Measurements from ENCODE around the gene SRL.
"Not testable (repeated sequence)": the region's sequence is repeated elsewhere in the genome, so short reads cannot be mapped to it uniquely, and the experiment has no call there.

SRL gene

DNA sequence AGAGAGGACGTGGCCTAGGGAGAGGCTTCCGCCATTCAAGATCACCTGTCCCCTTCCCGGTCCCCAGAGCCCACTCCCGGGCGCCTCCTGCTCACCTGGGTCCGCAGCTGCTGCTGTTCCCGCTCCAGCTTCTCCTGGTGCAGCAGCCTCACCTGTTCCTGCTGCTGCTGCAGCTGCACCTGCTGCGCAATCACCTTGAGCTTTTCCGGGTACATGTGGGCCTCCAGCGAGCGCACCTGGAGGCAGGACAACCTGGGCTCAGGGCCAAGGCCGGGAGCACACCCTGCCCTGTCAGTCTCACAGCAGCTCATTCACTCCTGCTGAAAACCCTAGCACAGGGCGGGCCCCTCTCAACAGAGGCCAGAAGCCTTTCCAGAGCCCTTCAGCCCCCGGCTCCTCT, 18.5 kb upstream of the SRL start:
- no peak for DNase-seq (ENCODE audit: low read depth)

DNA sequence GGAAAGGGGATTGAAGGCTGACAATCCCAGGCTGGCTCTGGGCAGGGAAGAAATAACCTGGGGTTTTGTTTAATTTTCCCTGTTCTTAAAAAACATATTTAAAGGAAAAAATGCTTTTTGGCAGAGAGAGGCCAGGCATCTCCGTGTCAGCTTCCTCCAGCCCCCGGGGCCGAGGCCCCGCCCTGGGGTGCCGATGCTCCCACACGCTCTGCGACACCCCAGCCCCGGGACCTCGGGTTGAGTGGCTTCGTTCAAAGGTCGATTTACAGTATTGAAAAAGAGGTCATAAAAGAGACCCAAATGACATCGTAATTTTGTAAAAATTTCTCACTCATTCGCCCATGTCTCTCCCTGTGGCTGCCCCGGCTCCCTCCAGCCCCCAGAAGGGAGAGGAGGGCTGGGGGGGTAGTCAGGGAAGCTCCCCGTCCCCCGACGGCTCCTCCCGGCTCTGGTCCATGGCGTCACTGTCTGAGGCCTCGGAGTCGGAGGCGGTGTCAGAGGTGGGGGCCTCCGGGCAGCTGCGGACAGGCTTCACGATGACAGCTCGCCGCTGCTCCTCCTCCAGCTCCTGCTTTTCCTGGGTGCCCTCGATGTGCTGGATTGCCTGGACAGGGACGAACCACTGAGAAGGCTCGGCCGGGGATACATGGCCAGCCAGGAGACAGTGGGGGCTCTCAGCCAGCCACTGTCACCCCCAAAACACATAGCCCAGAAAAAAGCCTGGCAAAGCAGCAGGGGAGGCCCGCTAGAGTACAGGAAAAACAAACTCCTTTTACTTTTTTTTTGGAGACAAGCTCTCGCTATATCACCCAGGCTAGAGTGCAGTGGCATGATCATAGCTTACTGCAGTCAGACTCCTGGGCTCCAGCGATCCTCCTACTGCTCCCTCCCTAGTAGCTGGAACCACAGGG, 16.0 kb upstream of the SRL start:
- peak; percentile 58 for DNase-seq (ENCODE audit: low read depth)

DNA sequence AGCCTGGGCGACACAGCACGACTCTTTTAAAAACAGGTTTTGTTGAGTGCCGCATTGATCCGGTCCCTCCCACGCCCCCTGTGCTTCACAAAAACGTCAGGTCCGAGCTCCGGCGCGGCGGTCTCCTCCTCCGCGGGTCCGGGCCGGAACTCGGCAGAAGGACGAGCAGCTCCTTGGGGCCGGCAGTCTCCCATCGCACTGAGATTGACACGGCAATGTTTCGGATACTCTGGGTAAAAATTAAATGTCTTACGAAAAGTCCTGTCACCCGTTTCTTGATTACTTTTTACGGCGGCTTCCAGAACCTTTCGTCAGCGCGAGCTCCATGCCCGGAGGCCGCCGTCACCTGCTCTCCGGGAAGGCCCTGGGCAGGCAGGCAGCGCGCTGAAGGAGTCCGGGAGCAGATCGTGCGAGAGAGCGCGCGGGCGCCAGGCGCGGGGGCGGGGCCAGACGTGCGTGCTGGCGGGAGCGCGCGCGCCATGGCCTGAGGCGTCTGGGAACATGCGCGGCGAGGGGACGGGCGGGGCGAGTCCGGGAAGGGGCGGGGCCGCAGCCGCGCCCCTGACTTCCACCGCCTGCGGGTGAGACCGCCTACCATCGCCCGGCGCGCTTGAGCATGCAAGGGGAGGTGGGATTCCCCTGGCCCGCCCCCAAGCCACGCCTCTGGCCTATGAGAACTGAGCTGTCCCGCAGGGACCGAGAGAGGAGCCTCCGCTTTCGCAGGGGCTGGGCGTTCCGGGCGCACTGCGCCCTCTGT, 11.7 kb upstream of the SRL start:
- DNase-seq (ENCODE audit: low read depth): peak; percentile 100

DNA sequence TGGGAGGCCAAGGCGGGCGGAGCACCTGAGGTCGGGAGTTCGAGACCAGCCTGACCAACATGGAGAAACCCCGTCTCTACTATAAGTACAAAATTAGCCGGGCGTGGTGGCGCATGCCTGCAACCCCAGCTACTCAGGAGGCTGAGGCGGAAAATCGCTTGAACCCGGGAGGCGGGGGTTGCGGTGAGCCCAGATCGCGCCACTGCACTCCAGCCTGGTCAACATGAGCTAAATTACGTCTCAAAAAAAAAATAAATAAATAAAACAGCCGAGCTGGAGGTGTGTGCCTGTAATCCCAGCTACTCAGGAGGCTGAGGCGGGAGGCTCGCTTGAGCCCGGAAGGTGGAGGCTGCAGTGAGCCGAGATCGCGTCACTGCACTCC, 11.1 kb upstream of the SRL start:
- not testable (repeated sequence) for DNase-seq (ENCODE audit: low read depth)

DNA sequence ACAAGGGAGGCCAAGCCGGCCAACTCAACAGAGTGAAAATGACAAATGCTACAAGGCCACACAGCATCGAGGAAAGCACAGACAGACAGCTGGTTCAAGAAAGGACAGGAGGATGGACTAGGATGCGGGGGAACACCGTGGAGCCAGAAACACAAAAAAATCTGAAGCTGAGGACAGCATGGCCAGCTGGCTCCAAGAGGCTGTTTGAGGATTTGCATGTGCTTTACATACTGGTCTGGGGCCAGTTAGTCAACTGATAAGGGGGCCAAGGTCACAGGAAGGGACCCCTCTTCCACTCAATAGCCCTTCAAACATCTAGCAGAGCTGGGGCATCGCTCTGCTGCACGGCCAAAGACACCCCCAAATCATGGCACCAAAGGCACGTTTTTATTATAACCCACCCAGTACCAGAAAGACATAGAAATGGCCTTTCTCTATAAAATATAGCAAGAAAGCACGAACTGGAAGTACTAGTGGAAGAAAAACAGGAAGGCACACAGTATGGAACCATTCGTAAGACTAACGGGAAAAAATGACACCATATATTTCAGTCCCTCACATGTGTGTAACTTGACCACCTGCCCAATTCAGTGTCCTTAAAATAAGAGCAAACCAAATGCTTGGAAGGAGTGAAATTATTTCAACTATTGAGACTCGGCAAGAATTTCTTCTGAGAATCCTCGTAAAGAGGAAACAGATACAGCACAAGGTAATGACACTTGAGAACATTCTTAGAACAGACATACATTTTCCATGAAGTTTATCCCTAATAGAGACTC, 7.8 kb upstream of the SRL start:
- DNase-seq (ENCODE audit: low read depth): no peak

DNA sequence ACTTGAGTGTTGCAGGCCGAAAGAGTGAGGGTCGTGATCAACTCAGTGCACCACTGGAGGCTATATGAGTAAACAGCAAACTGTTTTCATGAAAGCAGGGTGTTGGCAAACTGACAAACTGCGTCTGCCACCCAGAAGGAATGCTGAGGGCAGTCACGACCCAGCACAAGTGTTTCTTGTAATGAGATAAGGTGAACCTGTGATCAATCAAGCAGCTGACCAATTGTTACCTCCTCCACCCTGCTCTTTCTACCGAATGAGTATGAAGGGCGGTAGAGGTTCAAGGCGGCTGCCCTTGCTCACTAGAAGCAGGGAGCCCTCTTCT, 5.5 kb upstream of the SRL start:
- no peak for DNase-seq (ENCODE audit: low read depth)

DNA sequence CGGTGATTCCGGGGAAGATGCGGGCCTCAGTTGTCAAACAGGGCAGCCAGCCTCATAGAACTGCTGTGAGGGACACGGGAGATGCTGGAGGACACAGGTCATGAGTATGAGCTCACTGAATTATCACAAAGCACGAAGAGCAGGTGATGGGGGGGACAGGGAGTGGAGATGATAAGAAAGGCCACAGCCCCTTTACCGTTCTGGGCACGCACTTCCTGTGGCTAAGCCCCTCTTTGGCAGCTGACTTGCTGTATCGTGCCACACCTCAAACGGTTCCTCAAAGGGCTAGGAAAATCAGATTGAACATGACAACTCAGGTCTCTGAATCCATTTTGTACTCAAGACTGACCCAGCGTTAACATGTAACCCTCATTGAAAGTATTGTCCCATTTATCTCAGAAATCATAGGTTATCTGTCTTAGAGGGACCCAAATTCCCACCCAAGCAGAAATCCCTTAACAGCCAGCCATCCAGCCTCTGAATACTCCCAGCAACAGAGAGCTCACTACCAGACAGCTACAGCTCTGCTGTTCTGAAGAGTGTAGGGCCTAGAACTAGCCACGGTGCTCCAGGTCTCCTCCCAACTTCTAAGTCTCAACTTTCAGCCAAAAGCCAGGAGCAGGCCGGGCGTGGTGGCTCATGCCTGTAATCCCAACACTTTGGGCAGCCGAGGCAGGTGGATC, 5.0 kb upstream of the SRL start:
- no peak for DNase-seq (ENCODE audit: low read depth)

DNA sequence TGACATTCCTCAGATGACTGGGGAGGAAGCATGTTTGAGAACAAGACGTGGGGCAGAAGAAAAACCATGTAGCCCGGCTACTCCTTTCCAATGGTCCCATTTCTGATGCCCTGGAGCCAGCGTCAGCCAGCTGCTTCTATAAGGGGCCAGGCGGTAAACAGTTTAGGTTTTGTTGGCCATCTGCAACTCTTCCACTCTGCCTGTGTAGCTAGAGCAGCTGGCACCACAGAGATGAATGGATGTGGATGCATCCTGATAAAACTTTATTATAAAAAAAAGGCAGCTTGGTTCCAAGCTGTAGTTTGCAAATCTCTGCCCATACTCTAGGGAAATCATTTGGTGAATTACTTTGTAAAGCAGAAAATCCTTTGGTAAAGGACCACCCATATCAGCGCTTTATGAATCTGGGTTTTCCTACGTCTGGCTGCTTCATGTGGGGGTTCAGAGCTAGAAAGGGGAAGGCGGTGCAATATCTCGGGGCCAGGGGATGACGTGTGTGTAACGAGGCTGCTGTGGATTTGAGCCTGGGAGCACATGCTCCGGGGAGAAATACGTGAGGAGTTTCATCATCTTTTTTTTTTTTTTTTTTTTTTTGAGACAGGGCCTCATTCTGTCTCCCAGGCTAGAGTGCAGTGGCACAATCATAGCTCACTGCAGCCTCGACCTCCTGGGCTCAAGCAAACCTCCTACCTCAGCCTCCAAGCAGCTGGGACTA, 3.4 kb upstream of the SRL start:
- DNase-seq (ENCODE audit: low read depth): no peak

DNA sequence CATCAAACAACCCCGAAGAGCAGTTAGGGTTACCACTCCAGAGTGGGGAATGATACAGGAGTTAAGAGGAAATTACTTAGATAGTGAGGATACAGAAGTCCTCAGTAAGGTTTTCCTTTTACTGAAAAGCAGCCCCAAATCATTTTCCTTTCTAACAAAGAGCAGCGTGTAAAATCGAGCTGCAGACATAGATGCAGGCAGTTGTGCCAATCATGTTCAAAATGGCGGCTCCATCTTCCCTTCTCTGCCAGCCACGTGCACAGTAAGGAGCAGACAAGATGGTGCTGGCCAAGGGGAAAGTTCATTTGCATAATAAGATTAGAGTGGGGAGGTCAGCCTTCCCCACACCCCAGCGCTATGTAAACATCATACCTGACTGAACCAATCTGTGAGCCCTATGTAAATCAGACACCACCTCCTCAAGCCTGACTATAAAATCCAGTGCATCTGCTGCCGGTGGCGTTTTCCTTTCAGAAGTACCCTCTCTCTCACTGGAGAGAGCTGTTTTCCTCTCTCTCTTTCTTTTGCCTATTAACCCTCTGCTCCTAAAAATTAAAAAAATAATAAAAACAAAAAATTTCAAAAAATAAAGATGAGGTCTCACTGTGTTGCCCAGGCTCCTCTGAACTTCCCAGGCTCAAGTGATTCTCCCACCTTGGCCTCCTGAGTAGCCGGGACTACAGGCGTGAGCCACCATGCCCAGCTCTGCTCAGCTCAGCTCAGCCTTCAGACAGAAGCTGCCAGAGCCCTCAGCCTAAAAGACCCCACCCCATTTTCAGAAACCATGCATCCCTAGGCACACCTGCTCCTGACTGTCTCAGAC, 2.6 kb upstream of the SRL start:
- DNase-seq (ENCODE audit: low read depth): peak; percentile 34

DNA sequence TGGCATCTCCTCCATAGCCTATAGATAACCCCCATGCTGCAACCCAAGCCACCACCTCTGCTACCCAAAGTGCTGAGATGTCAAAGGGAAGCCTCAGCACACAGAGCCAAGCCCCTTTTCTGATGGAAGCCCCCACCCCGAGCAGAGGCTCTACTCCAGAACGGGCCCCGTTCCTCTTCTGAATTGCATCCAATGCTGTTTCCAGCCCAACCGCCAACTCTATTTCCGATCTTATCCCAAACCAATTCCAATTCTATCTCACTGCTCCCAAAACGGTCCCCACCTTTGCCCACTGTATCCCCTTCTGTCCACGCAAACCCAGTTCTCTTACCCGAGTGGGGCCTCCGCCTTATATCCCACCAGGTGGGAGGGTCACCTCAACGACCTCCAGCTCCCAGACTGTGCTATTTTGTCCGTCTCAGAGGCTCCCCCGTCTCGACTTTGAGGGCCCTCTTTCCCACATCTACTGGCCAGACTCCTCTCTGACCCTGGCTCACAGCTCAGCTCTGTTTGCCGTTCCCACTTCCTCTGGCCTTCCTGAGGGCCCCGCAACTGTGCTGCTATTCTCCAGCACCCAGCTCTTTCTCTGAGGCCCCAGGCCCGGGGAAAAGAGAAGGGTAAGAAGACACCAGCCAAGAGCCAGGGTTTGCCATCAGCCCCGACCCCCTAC, 487 bp downstream of the SRL start:
- DNase-seq (ENCODE audit: low read depth): no peak

DNA sequence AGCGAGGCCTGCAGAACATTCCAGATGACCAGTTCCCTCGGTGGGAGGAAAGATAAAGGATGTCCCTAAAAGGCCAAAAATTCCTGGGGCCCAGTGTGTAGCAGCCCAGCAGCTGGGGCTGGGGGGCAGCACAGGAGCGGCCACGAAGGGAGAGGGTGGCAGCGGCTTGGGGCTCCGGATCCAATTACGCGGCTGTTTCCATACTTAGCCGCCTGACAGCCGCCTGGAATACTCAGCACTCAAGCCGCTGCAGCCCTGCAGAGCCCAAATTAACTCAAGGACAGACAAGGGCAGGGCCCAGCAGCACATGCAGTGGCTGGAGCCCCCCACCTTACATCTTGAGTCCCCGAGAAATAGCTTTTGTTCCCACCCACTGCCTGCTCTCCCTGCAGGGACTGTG, 1.3 kb downstream of the SRL start:
- no peak for DNase-seq (ENCODE audit: low read depth)

DNA sequence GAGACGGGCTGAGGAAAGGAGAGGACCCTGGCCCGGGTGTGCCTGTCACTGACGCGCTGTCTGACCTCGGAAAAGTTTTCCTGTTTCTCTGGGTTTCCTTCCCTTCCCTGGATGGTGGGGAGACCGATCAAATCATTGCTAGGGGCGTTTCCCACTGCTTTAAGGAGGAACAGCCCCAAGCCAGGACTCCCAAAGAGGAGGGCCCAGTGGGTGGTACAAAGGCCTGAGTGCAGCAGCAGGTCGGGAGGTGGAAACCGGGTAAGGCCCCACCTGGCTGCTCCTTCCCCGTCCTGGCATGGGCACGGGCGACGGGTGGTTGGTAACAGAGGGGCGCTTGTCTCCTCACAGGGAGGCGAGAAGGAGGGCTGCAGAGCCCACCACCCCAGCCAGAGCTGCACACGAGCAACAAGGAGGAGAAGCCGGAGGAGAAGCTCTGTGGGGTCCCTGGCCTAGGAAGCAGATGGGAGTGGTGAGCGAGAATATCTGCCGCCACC, 2.2 kb downstream of the SRL start:
- no peak for DNase-seq (ENCODE audit: low read depth)

DNA sequence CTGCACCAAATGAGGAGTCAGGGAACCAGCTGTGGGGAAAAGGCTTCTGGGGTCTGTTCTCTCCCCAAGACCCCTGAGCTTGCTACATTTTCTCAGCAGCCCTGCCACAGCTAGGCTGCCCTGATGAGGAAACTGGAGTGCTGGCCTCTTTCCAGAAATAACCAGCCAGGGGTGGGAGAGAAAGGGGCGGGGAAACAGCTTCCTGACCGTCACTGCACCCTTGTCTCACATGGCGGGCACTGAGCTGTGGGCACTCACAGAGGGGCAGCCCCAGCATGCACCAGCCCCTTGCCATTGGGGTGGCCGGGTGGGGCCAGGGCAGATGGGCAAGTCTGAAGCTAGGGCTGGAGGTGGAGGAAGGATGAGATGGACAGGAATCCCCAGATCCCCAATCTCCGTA, 2.9 kb downstream of the SRL start:
- no peak for DNase-seq (ENCODE audit: low read depth)

DNA sequence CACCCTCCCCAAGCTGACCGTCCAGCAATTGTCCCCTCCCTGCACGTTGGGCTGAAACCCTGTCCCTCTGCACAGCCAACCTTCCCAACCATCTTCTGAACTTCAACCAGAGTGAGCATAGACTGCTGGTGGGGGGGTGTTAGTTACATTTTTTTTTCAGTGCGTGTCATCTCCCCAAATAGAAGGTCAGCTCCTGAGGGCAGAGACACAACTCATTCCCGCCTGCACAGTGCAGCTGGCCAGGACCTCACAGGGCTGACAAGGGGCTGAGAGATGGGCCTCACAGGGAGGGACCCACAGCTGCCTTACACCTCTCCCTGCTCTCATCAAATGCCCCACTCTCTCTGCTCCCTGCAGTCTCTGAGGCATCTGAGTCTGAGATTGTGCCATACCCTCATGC, 8.4 kb downstream of the SRL start:
- peak; percentile 51 for DNase-seq (ENCODE audit: low read depth)

DNA sequence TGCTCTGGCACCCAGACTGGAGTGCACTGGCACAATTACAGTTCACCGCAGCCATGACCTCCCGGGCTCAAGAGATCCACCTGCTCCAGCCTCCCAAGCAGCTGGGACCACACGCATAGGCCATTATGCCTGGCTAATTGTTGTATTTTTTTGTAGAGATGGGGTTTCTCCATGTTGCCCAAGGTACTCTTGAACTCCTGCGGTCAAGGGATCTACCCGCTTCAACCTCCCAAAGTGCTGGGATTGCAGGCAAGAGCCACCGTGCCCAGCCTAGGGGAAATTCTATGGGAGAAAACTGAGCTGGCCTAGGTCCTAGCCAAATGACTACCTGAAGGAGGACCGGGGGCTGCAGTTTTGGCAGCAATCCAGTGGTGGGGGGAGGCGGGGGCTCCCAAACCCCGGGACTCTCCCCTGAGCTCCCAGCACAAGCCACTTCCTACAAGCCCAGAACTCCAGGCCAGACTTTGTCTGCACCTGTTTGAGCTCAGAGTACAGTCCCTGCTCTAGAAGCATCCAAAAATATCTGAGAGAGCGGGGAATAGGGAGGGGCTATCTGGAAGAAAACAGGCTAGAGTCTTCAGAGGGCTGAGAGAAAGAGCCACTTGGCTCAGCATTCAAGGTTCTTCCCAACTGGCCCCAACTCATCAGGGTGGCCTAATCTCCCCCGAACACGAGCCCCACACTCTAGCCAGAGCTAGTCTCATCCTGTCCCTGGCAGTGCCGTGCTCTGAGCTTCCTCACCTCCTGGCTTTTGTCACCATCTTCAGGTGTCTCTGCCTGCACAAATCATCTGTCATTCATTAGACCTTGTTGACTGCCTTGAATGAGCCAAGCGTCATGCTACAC, 9.1 kb downstream of the SRL start:
- DNase-seq (ENCODE audit: low read depth): no peak

DNA sequence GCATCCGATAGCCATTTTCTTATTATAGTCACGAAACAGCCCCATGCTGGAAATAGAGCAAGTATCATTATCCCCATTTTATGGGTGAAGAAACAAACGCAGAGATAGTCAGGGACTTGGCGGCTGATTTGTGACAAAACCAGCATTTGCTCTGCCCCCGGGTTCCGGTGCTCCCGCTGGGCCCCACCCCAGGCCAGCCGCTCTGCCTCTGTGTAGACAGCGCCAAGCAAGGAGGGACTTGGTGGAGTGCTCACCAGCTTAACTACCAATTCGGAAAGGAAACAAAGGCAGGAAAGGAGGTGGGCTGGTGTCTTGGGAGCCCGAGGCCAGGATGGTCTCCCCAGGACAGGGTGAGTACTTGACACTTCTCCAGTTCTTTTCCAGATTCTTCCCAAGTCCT, 10.0 kb downstream of the SRL start:
- DNase-seq (ENCODE audit: low read depth): no peak

DNA sequence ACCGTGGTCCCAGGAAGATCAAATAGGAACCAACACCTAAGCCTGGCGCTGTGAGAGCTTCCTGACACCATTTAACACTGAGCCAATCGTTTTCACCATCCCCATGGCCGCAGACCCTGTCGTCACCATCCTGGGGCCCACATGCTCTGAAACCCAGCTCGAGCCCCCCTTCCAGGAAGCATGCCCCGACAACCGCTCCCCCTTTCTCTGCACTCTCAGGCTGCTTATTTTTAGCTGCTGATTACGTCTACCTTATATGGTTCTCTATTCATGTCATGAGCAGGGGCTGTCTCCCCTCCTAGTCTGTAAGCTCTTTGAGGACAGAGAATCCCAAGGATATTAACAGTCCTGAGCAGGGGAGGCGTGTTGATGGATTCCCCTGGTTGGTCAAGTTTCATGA, 10.5 kb downstream of the SRL start:
- DNase-seq (ENCODE audit: low read depth): no peak

DNA sequence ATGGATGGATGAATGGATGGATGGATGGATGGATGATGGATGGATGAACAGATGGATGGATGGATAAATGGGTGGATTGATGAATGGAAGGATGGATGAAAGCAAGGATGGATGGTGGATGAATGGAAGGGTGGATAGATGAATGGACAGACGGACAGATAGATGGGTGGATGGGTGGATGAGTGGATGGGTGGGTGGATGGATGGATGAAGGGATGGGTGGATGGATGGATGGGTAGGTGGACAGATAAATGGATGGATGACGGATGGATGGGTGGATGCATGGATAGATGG, 14.9 kb downstream of the SRL start:
- no peak for DNase-seq (ENCODE audit: low read depth)
